NB4 (cell line): ENCODE measurements around the gene ADARB2.

Experiments used
- CTCF ChIP-seq: IDR thresholded peaks from one replicate; pipeline ENCODE4 v1.5.1; 2012; ENCODE audit warnings: low read depth, low read length
- POLR2A ChIP-seq: IDR thresholded peaks from 2 replicates; pipeline ENCODE4 v1.6.1; 2011; ENCODE audit warnings: mild to moderate bottlenecking; ENCODE audit not compliant: insufficient read length; ENCODE audit errors: extremely low read depth

GRCh38 chr10:1197384-1197783 is 539.9 kb downstream of the ADARB2 start:
- TF ChIP-seq CTCF: no peak
- no peak for TF ChIP-seq POLR2A
